CD14-positive monocyte (primary cell): Measurements from ENCODE around the gene APCDD1. TPM values are rescaled to one million over a fixed set of nuclear protein-coding genes. Genes with fewer than 3 reads are reported as not detected.
A peak's percentile ranks its signal among the peaks of the same experiment; 100 is the strongest.

Source experiments
- DNase-seq, 3 donors: peaks; one replicate each; pipeline ENCODE4 v3.0.0-alpha.2; 2011 to 2022
- H2AFZ ChIP-seq: 2 replicates; pipeline ENCODE4 v1.6.0; 2012; ENCODE audit warnings: mild to moderate bottlenecking, low read depth, low read length, inconsistent platforms; ENCODE audit not compliant: insufficient read depth, poor library complexity, severe bottlenecking
- H3K27ac ChIP-seq, 2 donors: 1 replicate in 1 of 2; 2 replicates in 1 of 2; pipeline ENCODE4 v1.5.1; 2012 to 2013; ENCODE audit warnings: low read length in 2 of 2, control low read depth in 1 of 2, inconsistent platforms in 1 of 2, low read depth in 1 of 2, mild to moderate bottlenecking in 1 of 2
- H3K27me3 ChIP-seq, 2 donors: one replicate each; pipeline versions ENCODE4 v1.6.0 to v1.6.1; 2011 to 2013; ENCODE audit warnings: low read length in 2 of 2; ENCODE audit not compliant: control insufficient read depth in 2 of 2, insufficient read depth in 2 of 2
- H3K36me3 ChIP-seq, 2 donors: replicated peaks in 1 of 2; 1 replicate in 1 of 2; 2 replicates in 1 of 2; pipeline versions ENCODE4 v1.5.1 to v1.6.1; 2012 to 2013; ENCODE audit warnings: low read length in 2 of 2, control low read depth in 1 of 2, inconsistent platforms in 1 of 2, mild to moderate bottlenecking in 1 of 2; ENCODE audit not compliant: insufficient read depth in 2 of 2, control insufficient read depth in 1 of 2
- H3K4me1 ChIP-seq, 2 donors: 1 replicate in 1 of 2; 2 replicates in 1 of 2; pipeline versions ENCODE4 v1.5.1 to v1.6.1; 2012 to 2013; ENCODE audit warnings: low read length in 2 of 2, control low read depth in 1 of 2, inconsistent platforms in 1 of 2, mild to moderate bottlenecking in 1 of 2, moderate library complexity in 1 of 2; ENCODE audit not compliant: insufficient read depth in 2 of 2, control insufficient read depth in 1 of 2
- H3K4me2 ChIP-seq: replicated peaks from 2 replicates; pipeline ENCODE3; 2012; ENCODE audit warnings: low read length, moderate library complexity, mild to moderate bottlenecking; ENCODE audit not compliant: poor library complexity, severe bottlenecking; ENCODE audit errors: extremely low read depth
- H3K4me3 ChIP-seq, 3 experiments: fragments of 200-600 bp in 1 of 3; sonication (generic) in 1 of 3; replicated peaks in 1 of 3; 1 replicate in 2 of 3; 2 replicates in 1 of 3; pipeline ENCODE4 v1.5.1; 2011 to 2013; ENCODE audit warnings: low read length in 3 of 3, mild to moderate bottlenecking in 3 of 3, control low read depth in 2 of 3, low read depth in 2 of 3, inconsistent platforms in 1 of 3, moderate library complexity in 1 of 3
- H3K79me2 ChIP-seq: 2 replicates; pipeline ENCODE4 v1.6.0; 2012; ENCODE audit warnings: mild to moderate bottlenecking, control low read depth, inconsistent platforms, low read length, moderate library complexity; ENCODE audit not compliant: insufficient read depth
- H3K9ac ChIP-seq: 2 replicates; pipeline ENCODE4 v1.6.0; 2017; ENCODE audit warnings: low read length, mild to moderate bottlenecking; ENCODE audit not compliant: insufficient read depth, poor library complexity, severe bottlenecking
- H3K9me3 ChIP-seq, 2 donors: replicated peaks in 1 of 2; 1 replicate in 1 of 2; 2 replicates in 1 of 2; pipeline versions ENCODE4 v1.5.1 to v1.6.1; 2012 to 2013; ENCODE audit warnings: low read length in 2 of 2, control low read depth in 1 of 2; ENCODE audit not compliant: control insufficient read depth in 1 of 2, insufficient read depth in 1 of 2
- H4K20me1 ChIP-seq: 2 replicates; pipeline ENCODE4 v1.6.0; 2012; ENCODE audit warnings: mild to moderate bottlenecking, low read length, control low read depth, moderate library complexity; ENCODE audit not compliant: insufficient read depth
- H3K27ac Mint-ChIP-seq, 7 donors: one replicate each; pipeline ENCODE4 v1.8.0; 2020; ENCODE audit warnings: mild to moderate bottlenecking in 7 of 7, mixed read lengths in 7 of 7, moderate library complexity in 6 of 7, inconsistent platforms in 2 of 7
- H3K27me3 Mint-ChIP-seq, 3 donors: one replicate each; pipeline ENCODE4 v1.8.0; 2021 to 2022; ENCODE audit warnings: low read depth in 3 of 3, mild to moderate bottlenecking in 3 of 3, mixed read lengths in 3 of 3, moderate library complexity in 3 of 3, inconsistent platforms in 1 of 3
- H3K36me3 Mint-ChIP-seq, 2 donors: one replicate each; pipeline ENCODE4 v1.8.0; 2020; ENCODE audit warnings: mixed read lengths in 2 of 2, inconsistent platforms in 1 of 2, mild to moderate bottlenecking in 1 of 2
- H3K4me1 Mint-ChIP-seq: one replicate; pipeline ENCODE4 v1.8.0; 2020; ENCODE audit warnings: mild to moderate bottlenecking, mixed read lengths
- H3K4me3 Mint-ChIP-seq, 2 donors: one replicate each; pipeline ENCODE4 v1.8.0; 2020; ENCODE audit warnings: mild to moderate bottlenecking in 2 of 2, mixed read lengths in 2 of 2, moderate library complexity in 1 of 2
- H3K9me3 Mint-ChIP-seq, 7 donors: one replicate each; pipeline ENCODE4 v1.8.0; 2020 to 2022; ENCODE audit warnings: mixed read lengths in 7 of 7, mild to moderate bottlenecking in 6 of 7, moderate library complexity in 6 of 7, inconsistent platforms in 2 of 7
- CTCF ChIP-seq: fragments of 200-600 bp; IDR thresholded peaks from one replicate; pipeline ENCODE4 v1.8.0; 2022; ENCODE audit warnings: antibody characterized with exemption, mild to moderate bottlenecking
- WGBS: methylation state at CpG from one replicate; pipeline ENCODE4 v1.1.5; 2013; ENCODE audit warnings: missing lambda C conversion rate; ENCODE audit not compliant: insufficient coverage; 5-methylcytosine and 5-hydroxymethylcytosine counted together
- intact Hi-C, 2 donors: fragments of 100-400 bp; cut with micrococcal nuclease; formaldehyde crosslinking; loops; one replicate each; pipeline versions ENCODE4 v1.15.0 to v1.15.1; 2023
- polyA plus RNA-seq, 3 donors: library from polyadenylated mRNA; depleted of rRNA in 1 of 3; unstranded in 2 of 3; stranded (reverse) in 1 of 3; fragments of 300-500 nt in 2 of 3; fragments of >200 nt in 1 of 3; fragmentation: Illumina TruSeq in 2 of 3; gene quantifications; 1 replicate in 2 of 3; 2 replicates in 1 of 3; pipeline ENCODE4 v1.2.3, GENCODE V29; 2012 to 2021

The APCDD1 gene
- polyA plus RNA-seq, 3 donors = 1.2 to 4.8 (median 1.6) TPM

- no peak for TF ChIP-seq CTCF
- Histone ChIP-seq H3K9ac (peak within 1 kb of the TSS; percentile 82), H3K27ac (peak within 1 kb of the TSS; percentile 84 to 88), H3K9me3 (no peaks in the 10 kb centered on the region), H3K36me3 (peaks cover 0 to 3% of the 10 kb centered on the region in 2 donors), H3K4me1 (peaks cover 41 to 53% of the 10 kb centered on the region in 2 donors), H2AFZ (peak within 1 kb of the TSS; percentile 73), H3K79me2 (peaks cover 51% of the 10 kb centered on the region), H3K4me2 (peak within 1 kb of the TSS; percentile 84), H3K4me3 (peak within 1 kb of the TSS; percentile 88 to 94 (median 89)), H3K27me3 (no peaks in the 10 kb centered on the region), H4K20me1 (peaks cover 43% of the 10 kb centered on the region)
- peak; percentile 91 to 92 (median 92) for DNase-seq
- peaks cover 53% of the 10 kb centered on the region for H3K4me1 Mint-ChIP-seq
- intact Hi-C loops = loop anchor here in 1 of 2 donors (10.0 kb wide), 2 partner anchors 911 to 1051 kb away; partner anchors contain the start of genes PPP4R1 and RALBP1
- peak within 1 kb of the TSS; percentile 95 to 99 (median 97) for H3K27ac Mint-ChIP-seq
- H3K9me3 Mint-ChIP-seq = no peaks in the 10 kb centered on the region
- under 1% methylated on average over 64 of the region's 68 CpGs for WGBS
- peak within 1 kb of the TSS; percentile 93 to 95 for H3K4me3 Mint-ChIP-seq
- H3K36me3 Mint-ChIP-seq = peaks cover 3% of the 10 kb centered on the region in 2 donors
- H3K27me3 Mint-ChIP-seq = no peaks in the 10 kb centered on the region
Measured at GRCh38 chr18:10525697-10526560, 71.5 kb downstream of the APCDD1 start, which contains the start of gene NAPG. NAPG (plus strand) TSS chr18:10526027; CDS start chr18:10526103, 76 bp downstream.

- Histone ChIP-seq H2AFZ (peak overlapping the region; percentile 73), H3K9me3 (no peaks in the 10 kb centered on the region), H3K4me3 (peak overlapping the region; percentile 88 to 94 (median 89)), H3K9ac (peak overlapping the region; percentile 82), H3K4me2 (peak overlapping the region; percentile 84), H4K20me1 (peaks cover 48% of the 10 kb centered on the region), H3K27me3 (no peaks in the 10 kb centered on the region), H3K79me2 (peaks cover 58% of the 10 kb centered on the region), H3K4me1 (peaks cover 41 to 53% of the 10 kb centered on the region in 2 donors), H3K27ac (peak overlapping the region; percentile 84 to 88), H3K36me3 (peaks cover 3 to 9% of the 10 kb centered on the region in 2 donors)
- DNase-seq = no peak
- no peaks in the 10 kb centered on the region for H3K9me3 Mint-ChIP-seq
- H3K27ac Mint-ChIP-seq = peak overlapping the region; percentile 92 to 98 (median 96)
- WGBS = 6% methylated on average over 10 of the region's 11 CpGs
- H3K4me3 Mint-ChIP-seq = peak overlapping the region; percentile 93 to 95
- no peak for TF ChIP-seq CTCF
- no peaks in the 10 kb centered on the region for H3K27me3 Mint-ChIP-seq
- intact Hi-C loops = loop anchor here in 1 of 2 donors (10.0 kb wide), 2 partner anchors 912 to 1052 kb away; partner anchors contain the start of genes PPP4R1 and RALBP1
- peaks cover 3 to 5% of the 10 kb centered on the region in 2 donors for H3K36me3 Mint-ChIP-seq
- peaks cover 53% of the 10 kb centered on the region for H3K4me1 Mint-ChIP-seq
Measured at GRCh38 chr18:10526561-10526949, 72.1 kb downstream of the APCDD1 start.
